ENCODE measurements around the gene TBC1D7. TPM values are rescaled to one million over a fixed set of nuclear protein-coding genes. Genes with fewer than 3 reads are reported as not detected.

TBC1D7 gene
- total RNA-seq, 1 donor from 2014 or later: 27.9 TPM

DNA sequence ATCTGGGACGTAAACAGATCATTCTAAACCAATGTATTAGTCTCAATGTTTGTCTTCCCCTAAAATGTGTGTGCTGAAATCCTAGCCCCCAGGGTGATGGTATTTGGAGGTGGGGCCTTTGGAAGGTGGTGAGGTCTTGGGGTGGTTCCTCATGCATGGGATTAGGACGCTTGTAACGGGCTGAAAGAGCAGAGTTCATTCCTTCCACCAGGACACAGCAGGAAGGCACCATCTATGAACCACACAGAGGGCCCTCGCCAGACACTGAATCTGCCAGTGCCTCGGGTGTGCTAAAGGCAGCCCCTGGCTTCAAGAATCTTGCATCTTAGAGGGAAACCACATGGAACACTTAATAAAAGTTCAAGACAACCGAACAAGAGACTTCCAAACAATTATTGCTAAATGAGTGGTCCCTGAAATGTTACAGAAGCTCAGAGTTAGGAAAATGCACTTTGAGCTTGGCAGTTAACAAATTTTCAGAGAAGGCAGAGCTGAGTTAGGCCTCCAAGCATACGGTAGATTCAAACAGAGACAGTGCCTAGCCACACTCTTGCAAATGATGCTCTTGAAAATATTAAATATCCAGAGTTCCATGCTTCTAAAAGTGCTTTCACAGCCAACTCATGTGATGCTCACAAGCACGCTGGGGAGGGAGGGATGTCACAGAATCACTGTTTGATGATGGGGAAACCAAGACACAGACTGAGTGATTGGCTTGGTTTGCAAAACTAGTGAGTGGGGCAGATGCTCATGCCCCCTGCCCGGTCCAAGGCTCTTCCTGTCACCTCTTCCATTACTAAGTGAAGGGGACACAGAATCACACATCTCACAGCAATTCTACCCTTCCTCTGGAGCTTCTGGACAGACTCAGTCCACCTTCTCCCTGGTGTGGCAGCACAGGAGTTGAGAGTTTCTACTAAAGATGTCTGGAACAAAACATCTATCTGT is 27.4 kb downstream of the TBC1D7 start:
- DNase-seq (ENCODE audit: low read depth) (no peak), FAIRE-seq (no peak)
- H3K9me3 ChIP-seq (ENCODE audit: insufficient read depth, low read depth, low read length): no peaks in the 10 kb centered on the region
- H3K27ac ChIP-seq (ENCODE audit: low read depth, low read length): no peak overlapping the region
- H3K27me3 ChIP-seq (ENCODE audit: insufficient read depth, low read length): no peaks in the 10 kb centered on the region
- no peak overlapping the region for H3K4me3 ChIP-seq (ENCODE audit: insufficient read depth, low read depth, low read length)
- H3K4me2 ChIP-seq (ENCODE audit: low read length): no peak overlapping the region
- peaks cover 30% of the 10 kb centered on the region for H3K4me1 ChIP-seq (ENCODE audit: insufficient read depth, low read length)
- H2AFZ ChIP-seq (ENCODE audit: low read depth, low read length): no peak overlapping the region
- Mint-ChIP-seq H3K4me3 (ENCODE audit: unreplicated experiment) (no peak overlapping the region), H3K4me1 (ENCODE audit: low read depth, unreplicated experiment) (peaks cover 20% of the 10 kb centered on the region), H3K9me3 (ENCODE audit: unreplicated experiment) (no peaks in the 10 kb centered on the region), H3K27ac (ENCODE audit: unreplicated experiment) (no peak overlapping the region), H3K27me3 (ENCODE audit: low read depth, unreplicated experiment) (no peaks in the 10 kb centered on the region), H3K36me3 (ENCODE audit: low read depth, unreplicated experiment) (peaks cover 32% of the 10 kb centered on the region)
- TF ChIP-seq, protein P1, sequence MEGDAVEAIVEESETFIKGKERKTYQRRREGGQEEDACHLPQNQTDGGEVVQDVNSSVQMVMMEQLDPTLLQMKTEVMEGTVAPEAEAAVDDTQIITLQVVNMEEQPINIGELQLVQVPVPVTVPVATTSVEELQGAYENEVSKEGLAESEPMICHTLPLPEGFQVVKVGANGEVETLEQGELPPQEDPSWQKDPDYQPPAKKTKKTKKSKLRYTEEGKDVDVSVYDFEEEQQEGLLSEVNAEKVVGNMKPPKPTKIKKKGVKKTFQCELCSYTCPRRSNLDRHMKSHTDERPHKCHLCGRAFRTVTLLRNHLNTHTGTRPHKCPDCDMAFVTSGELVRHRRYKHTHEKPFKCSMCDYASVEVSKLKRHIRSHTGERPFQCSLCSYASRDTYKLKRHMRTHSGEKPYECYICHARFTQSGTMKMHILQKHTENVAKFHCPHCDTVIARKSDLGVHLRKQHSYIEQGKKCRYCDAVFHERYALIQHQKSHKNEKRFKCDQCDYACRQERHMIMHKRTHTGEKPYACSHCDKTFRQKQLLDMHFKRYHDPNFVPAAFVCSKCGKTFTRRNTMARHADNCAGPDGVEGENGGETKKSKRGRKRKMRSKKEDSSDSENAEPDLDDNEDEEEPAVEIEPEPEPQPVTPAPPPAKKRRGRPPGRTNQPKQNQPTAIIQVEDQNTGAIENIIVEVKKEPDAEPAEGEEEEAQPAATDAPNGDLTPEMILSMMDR (IDR thresholded peaks at IDR 0.05; ENCODE audit: insufficient read depth, low read depth, low read length): no peak
- TF ChIP-seq EZH2 (IDR thresholded peaks at IDR 0.05; ENCODE audit: insufficient read depth, low read length): no peak
- H3K9ac ChIP-seq (ENCODE audit: low read length): no peak overlapping the region
- H3K36me3 ChIP-seq (ENCODE audit: insufficient read depth, low read length): peaks cover 5% of the 10 kb centered on the region
- peaks cover 8% of the 10 kb centered on the region for H4K20me1 ChIP-seq (ENCODE audit: insufficient read depth, low read length)
- H3K79me2 ChIP-seq (ENCODE audit: insufficient read depth, low read length): peaks cover 2% of the 10 kb centered on the region

DNA sequence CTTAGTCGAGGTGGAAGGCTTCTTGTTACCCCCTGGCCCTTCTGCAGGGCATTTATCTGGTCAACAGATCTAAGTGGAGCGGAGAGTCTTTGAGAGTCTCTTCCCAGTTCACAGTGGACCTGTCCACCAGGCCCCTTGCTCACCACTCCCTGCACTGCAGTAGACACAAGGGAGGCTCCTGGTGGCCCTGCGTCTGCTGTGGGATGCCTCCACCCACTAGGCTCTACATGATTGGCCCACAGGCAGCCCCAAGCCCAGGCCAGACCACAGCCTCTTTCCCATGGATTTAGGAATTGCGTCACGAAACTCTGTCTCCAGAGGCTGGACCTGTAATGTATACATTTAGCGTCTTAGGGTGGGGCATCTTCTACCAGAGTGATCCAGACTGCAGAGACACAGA is 28.4 kb downstream of the TBC1D7 start:
- Histone ChIP-seq H3K36me3 (ENCODE audit: insufficient read depth, low read length) (peaks cover 4% of the 10 kb centered on the region), H3K4me2 (ENCODE audit: low read length) (no peak overlapping the region), H3K4me1 (ENCODE audit: insufficient read depth, low read length) (peaks cover 27% of the 10 kb centered on the region), H2AFZ (ENCODE audit: low read depth, low read length) (no peak overlapping the region), H3K9ac (ENCODE audit: low read length) (no peak overlapping the region), H3K27me3 (ENCODE audit: insufficient read depth, low read length) (no peaks in the 10 kb centered on the region), H3K9me3 (ENCODE audit: insufficient read depth, low read depth, low read length) (no peaks in the 10 kb centered on the region), H3K27ac (ENCODE audit: low read depth, low read length) (no peak overlapping the region), H3K4me3 (ENCODE audit: insufficient read depth, low read depth, low read length) (no peak overlapping the region), H3K79me2 (ENCODE audit: insufficient read depth, low read length) (peaks cover 2% of the 10 kb centered on the region), H4K20me1 (ENCODE audit: insufficient read depth, low read length) (peaks cover 8% of the 10 kb centered on the region)
- Mint-ChIP-seq H3K27ac (ENCODE audit: unreplicated experiment) (no peak overlapping the region), H3K4me3 (ENCODE audit: unreplicated experiment) (no peak overlapping the region), H3K9me3 (ENCODE audit: unreplicated experiment) (no peaks in the 10 kb centered on the region), H3K4me1 (ENCODE audit: low read depth, unreplicated experiment) (peaks cover 20% of the 10 kb centered on the region), H3K36me3 (ENCODE audit: low read depth, unreplicated experiment) (peaks cover 32% of the 10 kb centered on the region), H3K27me3 (ENCODE audit: low read depth, unreplicated experiment) (no peaks in the 10 kb centered on the region)
- DNase-seq (ENCODE audit: low read depth) (no peak), FAIRE-seq (no peak)
- no peak for TF ChIP-seq EZH2 (IDR thresholded peaks at IDR 0.05; ENCODE audit: insufficient read depth, low read length)
- TF ChIP-seq, protein P1 (IDR thresholded peaks at IDR 0.05; ENCODE audit: insufficient read depth, low read depth, low read length): no peak

DNA sequence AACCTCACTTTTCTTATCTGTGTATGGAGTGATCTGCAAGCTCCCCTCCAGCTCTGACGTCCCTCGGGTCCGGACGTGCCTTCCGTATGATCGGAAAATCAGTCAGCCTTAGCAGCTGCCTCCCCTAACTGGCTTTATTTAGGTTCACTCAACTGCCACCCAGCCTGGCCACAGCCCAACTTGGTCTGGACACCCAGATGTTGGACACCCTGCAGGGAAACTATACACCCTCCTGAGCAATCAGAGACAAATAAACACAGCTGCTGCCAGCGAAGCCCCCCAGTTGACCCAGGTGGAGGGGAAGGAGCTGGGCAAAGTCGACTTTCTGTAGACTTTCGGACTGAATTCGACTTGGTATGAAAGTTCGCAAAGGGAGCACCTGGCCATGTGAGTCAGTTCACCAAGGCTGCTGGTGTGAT is 28.9 kb downstream of the TBC1D7 start:
- H3K9me3 Mint-ChIP-seq (ENCODE audit: unreplicated experiment): no peaks in the 10 kb centered on the region
- H3K27me3 Mint-ChIP-seq (ENCODE audit: low read depth, unreplicated experiment): no peaks in the 10 kb centered on the region
- Histone ChIP-seq H3K4me3 (ENCODE audit: insufficient read depth, low read depth, low read length) (no peak overlapping the region), H3K79me2 (ENCODE audit: insufficient read depth, low read length) (peaks cover 2% of the 10 kb centered on the region), H3K9me3 (ENCODE audit: insufficient read depth, low read depth, low read length) (no peaks in the 10 kb centered on the region), H3K36me3 (ENCODE audit: insufficient read depth, low read length) (peaks cover 3% of the 10 kb centered on the region), H3K27ac (ENCODE audit: low read depth, low read length) (no peak overlapping the region), H3K9ac (ENCODE audit: low read length) (no peak overlapping the region), H3K4me2 (ENCODE audit: low read length) (no peak overlapping the region), H2AFZ (ENCODE audit: low read depth, low read length) (no peak overlapping the region), H3K4me1 (ENCODE audit: insufficient read depth, low read length) (peaks cover 22% of the 10 kb centered on the region), H3K27me3 (ENCODE audit: insufficient read depth, low read length) (no peaks in the 10 kb centered on the region), H4K20me1 (ENCODE audit: insufficient read depth, low read length) (peaks cover 8% of the 10 kb centered on the region)
- no peak overlapping the region for H3K4me3 Mint-ChIP-seq (ENCODE audit: unreplicated experiment)
- H3K36me3 Mint-ChIP-seq (ENCODE audit: low read depth, unreplicated experiment): peaks cover 36% of the 10 kb centered on the region
- peaks cover 17% of the 10 kb centered on the region for H3K4me1 Mint-ChIP-seq (ENCODE audit: low read depth, unreplicated experiment)
- H3K27ac Mint-ChIP-seq (ENCODE audit: unreplicated experiment): no peak overlapping the region
- TF ChIP-seq, protein P1 (IDR thresholded peaks at IDR 0.05; ENCODE audit: insufficient read depth, low read depth, low read length): no peak
- no peak for TF ChIP-seq EZH2 (IDR thresholded peaks at IDR 0.05; ENCODE audit: insufficient read depth, low read length)
- FAIRE-seq (no peak), DNase-seq (ENCODE audit: low read depth) (no peak)
